GM12878 (cell line): ENCODE data around the gene COL6A1. TPM values are rescaled to one million over a fixed set of nuclear protein-coding genes. Genes with fewer than 3 reads are reported as not detected.

Experiments used
- ATAC-seq: fragments of 200-7000 bp; cut with Tn5 transposase; 3 replicates; pipeline ENCODE4 v1.9.1; 2020; ENCODE audit warnings: mild to moderate bottlenecking, moderate library complexity
- BruUV-seq: library from RNA; stranded (reverse); fragments of 400-500 nt; replicated peaks from 2 replicates; lab custom pipeline; 2021; lab: Mats Ljungman, UMichigan
- CTCF ChIA-PET: fragments of 300-600 bp; sonication (Branson Sonifier 250); formaldehyde crosslinking; extraction: SDS; loops from one replicate; lab custom pipeline; 2021; ENCODE audit warnings: inconsistent platforms; lab: Yijun Ruan, JAX
- POLR2A ChIA-PET: fragments of 350-600 bp; formaldehyde crosslinking; extraction: SDS; loops from one replicate; lab custom pipeline; 2021; ENCODE audit warnings: inconsistent platforms; lab: Charles Lee
- RAD21 ChIA-PET: fragments of 300-600 bp; sonication (Branson Sonifier 250); formaldehyde crosslinking; loops from one replicate; lab custom pipeline; 2023; ENCODE audit warnings: antibody characterized with exemption; ENCODE audit not compliant: unreplicated experiment; lab: Charles Lee
- SMC1A ChIA-PET: fragments of 300-600 bp; sonication (Branson Sonifier 250); formaldehyde crosslinking; loops from one replicate; lab custom pipeline; 2023; ENCODE audit not compliant: unreplicated experiment, uncharacterized antibody; lab: Charles Lee
- DNase-seq: peaks from one replicate; pipeline ENCODE4 v3.0.0-alpha.2; 2011; ENCODE audit warnings: low read depth, low spot score
- FAIRE-seq: peaks from 3 replicates; lab custom pipeline; 2011; peaks lifted over from hg19 to GRCh38; lab: Jason Lieb, UNC
- H2AFZ ChIP-seq: 2 replicates; pipeline ENCODE4 v1.6.0; 2011; ENCODE audit warnings: low read depth, low read length, control low read depth; ENCODE audit not compliant: control insufficient read depth
- H3K27ac ChIP-seq: 2 replicates; pipeline ENCODE4 v1.5.1; 2011; ENCODE audit warnings: control low read depth; ENCODE audit not compliant: control insufficient read depth, insufficient read depth
- H3K27me3 ChIP-seq, 2 experiments: replicated peaks in 1 of 2; 2 replicates each; pipeline versions ENCODE4 v1.6.0 to v1.6.1; 2011; ENCODE audit warnings: low read length in 1 of 2; ENCODE audit not compliant: control insufficient read depth in 2 of 2, insufficient read depth in 2 of 2
- H3K36me3 ChIP-seq, 2 experiments: 2 replicates each; pipeline ENCODE4 v1.5.1; 2011; ENCODE audit warnings: low read length in 1 of 2; ENCODE audit not compliant: control insufficient read depth in 2 of 2, insufficient read depth in 2 of 2
- H3K4me1 ChIP-seq: 2 replicates; pipeline ENCODE4 v1.6.1; 2011; ENCODE audit warnings: mild to moderate bottlenecking, low read length, moderate library complexity, mixed read lengths; ENCODE audit not compliant: control insufficient read depth, insufficient read depth
- H3K4me2 ChIP-seq: 2 replicates; pipeline ENCODE4 v1.6.0; 2011; ENCODE audit warnings: control low read depth; ENCODE audit not compliant: control insufficient read depth, insufficient read depth
- H3K4me3 ChIP-seq: fragments of 200-600 bp; sonication (generic); 2 replicates; pipeline ENCODE4 v1.5.1; 2016
- H3K79me2 ChIP-seq: 2 replicates; pipeline ENCODE4 v1.6.0; 2011; ENCODE audit warnings: low read length; ENCODE audit not compliant: control insufficient read depth, insufficient read depth
- H3K9ac ChIP-seq: 2 replicates; pipeline ENCODE4 v1.8.0; 2011; ENCODE audit warnings: low read length, control low read depth, mixed read lengths; ENCODE audit not compliant: control insufficient read depth, insufficient read depth
- H3K9me3 ChIP-seq: replicated peaks from 3 replicates; pipeline ENCODE4 v1.5.1; 2011; ENCODE audit warnings: mild to moderate bottlenecking, low read length; ENCODE audit not compliant: control insufficient read depth, insufficient read depth
- H4K20me1 ChIP-seq: 2 replicates; pipeline ENCODE4 v1.6.0; 2011; ENCODE audit not compliant: control insufficient read depth, insufficient read depth
- CHD1 ChIP-seq: IDR thresholded peaks from 2 replicates; pipeline ENCODE4 v1.6.1; 2012; ENCODE audit warnings: low read depth, low read length, improper control_type of control experiment
- HDAC6 ChIP-seq: fragments of 200-600 bp; sonication (generic); IDR thresholded peaks from one replicate; pipeline ENCODE4 v1.8.0; 2017; ENCODE audit warnings: antibody characterized with exemption; ENCODE audit not compliant: unreplicated experiment
- MEF2A ChIP-seq: IDR thresholded peaks from 2 replicates; pipeline ENCODE4 v1.6.1; 2011; ENCODE audit warnings: low read depth, mild to moderate bottlenecking, low read length, moderate library complexity; ENCODE audit not compliant: insufficient read depth
- MXI1 ChIP-seq: fragments of 150-350 bp; IDR thresholded peaks from 2 replicates; pipeline ENCODE4 v1.6.1; 2011; ENCODE audit warnings: low read depth, mild to moderate bottlenecking, inconsistent platforms, low read length, improper control_type of control experiment
- RAD51 ChIP-seq: fragments of 450-650 bp; IDR thresholded peaks from 2 replicates; pipeline ENCODE4 v1.6.1; 2016; ENCODE audit warnings: moderate library complexity, mild to moderate bottlenecking, inconsistent platforms
- RCOR1 ChIP-seq: conservative IDR thresholded peaks from 2 replicates; pipeline ENCODE4 v1.6.1; 2012; ENCODE audit warnings: low read depth, low read length, improper control_type of control experiment
- TCF3 ChIP-seq: IDR thresholded peaks from 2 replicates; pipeline ENCODE4 v1.6.1; 2012; ENCODE audit warnings: low read depth, mild to moderate bottlenecking, low read length, borderline replicate concordance; ENCODE audit not compliant: insufficient read depth
- TCF7 ChIP-seq: IDR thresholded peaks from 2 replicates; pipeline ENCODE4 v1.6.1; 2014; ENCODE audit warnings: antibody characterized with exemption, borderline replicate concordance
- ZBTB4 ChIP-seq: fragments of 450-650 bp; formaldehyde crosslinking; IDR thresholded peaks from 2 replicates; pipeline ENCODE4 v1.4.0; 2022; ENCODE audit warnings: mild to moderate bottlenecking, moderate library complexity
- ZNF687 ChIP-seq: fragments of 450-650 bp; IDR thresholded peaks from 2 replicates; pipeline ENCODE4 v1.6.1; 2017; ENCODE audit warnings: mild to moderate bottlenecking, moderate library complexity
- WGBS: methylation state at CpG from one replicate; pipeline ENCODE4 v1.1.6; 2016; ENCODE audit warnings: low lambda C conversion rate; ENCODE audit not compliant: insufficient replicate concordance, insufficient coverage; ENCODE audit errors: missing lambda C conversion rate; 5-methylcytosine and 5-hydroxymethylcytosine counted together
- in situ Hi-C: fragments of 300-500 bp; cut with MboI; formaldehyde crosslinking; loops from 9 replicates; pipeline ENCODE4 v1.14.3; 2018; ENCODE audit warnings: mixed read lengths
- intact Hi-C: fragments of 100-400 bp; cut with micrococcal nuclease; formaldehyde crosslinking; loops from one replicate; pipeline ENCODE4 v1.14.2; 2022; ENCODE audit not compliant: unreplicated experiment
- polyA plus RNA-seq, 11 experiments: library from polyadenylated mRNA; depleted of rRNA in 4 of 11; unstranded in 6 of 11; stranded (reverse) in 5 of 11; fragments of >200 nt; fragmentation: Nextera tagmentation in 4 of 11; fragmentation: Illumina TruSeq in 1 of 11; extraction: Ambion mirVana in 4 of 11; extraction: Trizol in 1 of 11; gene quantifications; 1 replicate in 1 of 11; 2 replicates in 10 of 11; pipeline versions ENCODE4 v1.2.1 to v1.2.3, GENCODE V29; 2011 to 2016; ENCODE audit warnings: inconsistent platforms in 2 of 11, missing spikeins in 2 of 11, low read depth in 1 of 11
- total RNA-seq, 4 experiments: library from RNA; depleted of rRNA in 3 of 4; stranded (reverse); fragments of >200 nt in 3 of 4; fragmentation: Illumina TruSeq in 1 of 4; extraction: Trizol in 1 of 4; gene quantifications; 2 replicates each; pipeline versions ENCODE4 v1.2.1 to v1.2.3, GENCODE V29; 2013 to 2021

The COL6A1 gene
- total and polyA plus RNA-seq, 10 of the 15 experiments (the other 5 are each of a cell fraction or from before 2014, with no cell fraction given): 0.12 to 1.3 (median 0.20) TPM; not detected in 7

GRCh38 chr21:46040707-46041106 lies 59.1 kb downstream of the COL6A1 start:
- no TSS peak for BruUV-seq
- Histone ChIP-seq H3K79me2 (no peaks in the 10 kb centered on the region), H3K9me3 (no peaks in the 10 kb centered on the region; the same call in 2 of the 3 replicates), H3K36me3 (no peaks in the 10 kb centered on the region), H3K4me3 (no peak overlapping the region), H3K4me1 (no peaks in the 10 kb centered on the region), H3K27ac (no peak overlapping the region), H2AFZ (no peak overlapping the region), H3K27me3 (no peaks in the 10 kb centered on the region), H3K9ac (no peak overlapping the region), H3K4me2 (no peak overlapping the region), H4K20me1 (no peaks in the 10 kb centered on the region)
- in situ Hi-C loops (no loop called here), intact Hi-C loops (no loop called here)
- RAD21 ChIA-PET: no interaction called here
- CTCF ChIA-PET: no interaction called here
- SMC1A ChIA-PET: no interaction called here
- POLR2A ChIA-PET: no interaction called here
- no peak for TF ChIP-seq RCOR1
- TF ChIP-seq TCF3: no peak
- TF ChIP-seq RAD51: no peak
- no peak for TF ChIP-seq ZNF687
- TF ChIP-seq MEF2A: no peak
- no peak for TF ChIP-seq TCF7
- no peak for TF ChIP-seq HDAC6
- TF ChIP-seq MXI1: no peak
- no peak for TF ChIP-seq CHD1
- no peak for TF ChIP-seq ZBTB4
- FAIRE-seq (no peak), ATAC-seq (no peak), DNase-seq (no peak)
- WGBS: 53% methylated on average over 10 of the region's 10 CpGs
